ENCODE data around the gene SUN3.
A peak's percentile ranks its signal among the peaks of the same experiment; 100 is the strongest.

The SUN3 gene

GRCh38 chr7:47941136-47941844, 87.6 kb downstream of the SUN3 start:
- DNase-seq (ENCODE audit: insufficient read length, low spot score) (peak; percentile 87), FAIRE-seq (no peak)
- no peak for TF ChIP-seq POLR2A (IDR thresholded peaks at IDR 0.05; ENCODE audit: low read depth, low read length)

- TF ChIP-seq POLR2A (IDR thresholded peaks at IDR 0.05; ENCODE audit: low read depth, low read length): no peak
- no peak for DNase-seq (ENCODE audit: insufficient read length, low spot score)
- FAIRE-seq: no peak
Observed at GRCh38 chr7:47940088-47941013, 88.6 kb downstream of the SUN3 start.

- no peak for TF ChIP-seq POLR2A (IDR thresholded peaks at IDR 0.05; ENCODE audit: low read depth, low read length)
- no peak for DNase-seq (ENCODE audit: insufficient read length, low spot score)
- no peak for FAIRE-seq
Observed at GRCh38 chr7:47939425-47940036, 89.4 kb downstream of the SUN3 start.

DNA sequence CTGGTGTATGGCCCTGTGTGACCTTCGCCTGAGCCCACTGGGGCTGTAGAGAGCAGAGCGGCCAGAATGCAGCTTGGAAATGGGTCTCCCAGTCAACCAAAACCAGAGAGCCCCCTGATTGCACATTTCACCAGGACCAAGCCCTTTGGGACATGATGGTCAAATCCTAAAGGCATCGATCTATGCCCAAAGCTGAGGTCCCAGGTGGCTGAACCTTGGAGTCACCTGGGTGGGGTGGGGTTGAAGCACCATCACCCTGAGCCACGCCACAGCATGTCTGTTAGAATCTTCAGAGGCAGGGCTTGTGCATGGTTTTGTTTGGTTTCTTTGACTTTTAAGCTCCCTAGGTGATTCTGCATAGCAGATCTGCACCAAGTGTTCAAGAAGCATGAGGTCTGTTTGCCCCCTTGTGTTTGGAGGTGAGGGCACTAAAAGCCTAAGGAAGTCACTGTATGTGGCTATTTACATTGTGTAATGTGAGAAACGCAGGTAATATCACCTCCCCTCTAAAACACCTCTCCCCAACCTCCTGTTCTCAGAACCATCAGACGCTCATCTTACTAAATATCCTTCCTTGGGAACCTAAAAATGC, 90.2 kb downstream of the SUN3 start:
- no peak for DNase-seq (ENCODE audit: insufficient read length, low spot score)

DNA sequence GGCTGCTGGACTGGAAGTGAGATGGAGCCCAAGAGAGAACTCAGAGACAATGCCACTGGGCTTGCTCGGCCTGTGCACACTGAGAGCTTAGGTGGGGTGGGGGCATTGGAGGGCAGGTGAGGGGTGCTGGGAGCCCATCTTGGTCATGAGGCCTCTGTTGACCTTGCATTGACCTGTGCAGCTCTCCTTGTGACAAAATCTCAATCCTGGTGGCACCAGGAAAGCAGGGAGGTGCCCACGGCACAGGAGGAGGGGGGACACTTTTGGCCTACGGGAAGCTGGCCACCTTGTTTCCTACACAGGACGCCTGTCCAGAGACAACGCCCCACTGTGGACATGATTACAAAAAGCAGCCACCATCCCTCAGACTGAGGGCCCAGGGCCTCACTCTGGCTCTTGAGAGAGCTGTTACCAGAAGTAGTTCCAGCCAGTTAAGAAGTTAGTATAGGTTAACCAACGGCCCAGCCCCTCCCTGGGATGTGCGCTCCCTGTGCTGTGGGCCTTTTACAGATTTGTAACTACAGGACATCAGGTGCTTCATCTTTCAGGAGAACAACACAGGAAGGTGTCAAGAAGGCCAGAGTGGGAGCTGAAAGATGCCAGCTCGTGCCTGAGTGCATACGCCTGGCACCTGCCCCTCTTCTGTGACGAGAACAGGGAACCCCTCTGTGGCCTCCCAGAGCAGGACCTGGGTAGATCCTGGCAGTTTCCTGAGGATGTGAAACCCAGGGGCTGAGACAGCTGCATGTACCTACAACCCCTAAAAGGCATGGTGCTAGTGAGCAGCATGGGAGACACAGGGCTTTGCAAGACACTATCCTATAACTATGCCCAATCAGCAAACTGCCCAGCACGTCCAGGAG, 91.0 kb downstream of the SUN3 start:
- FAIRE-seq: no peak
- DNase-seq (ENCODE audit: insufficient read length, low spot score): no peak
- no peak for TF ChIP-seq POLR2A (IDR thresholded peaks at IDR 0.05; ENCODE audit: low read depth, low read length)

More for the DNA sequence above, 90.2 kb downstream of the SUN3 start:
- FAIRE-seq: no peak
- no peak for TF ChIP-seq POLR2A (IDR thresholded peaks at IDR 0.05; ENCODE audit: low read depth, low read length)

Data from H54 (cell line).